Esophagus muscularis mucosa (tissue), 4 donors: ENCODE results near the gene PPL. TPM values are rescaled to one million over a fixed set of nuclear protein-coding genes. Genes with fewer than 3 reads are reported as not detected.
"Not testable (repeated sequence)": the region's sequence is repeated elsewhere in the genome, so short reads cannot be mapped to it uniquely, and the experiment has no call there.

Experiments used
- DNase-seq: peaks from one replicate; pipeline ENCODE4 v3.0.0-alpha.2; 2017; ENCODE audit errors: extremely low spot score
- H3K27ac ChIP-seq, 4 donors: fragments of 200-600 bp; sonication (generic); replicated peaks in 1 of 4; 1 replicate in 3 of 4; 2 replicates in 1 of 4; pipeline ENCODE4 v1.5.1; 2016 to 2019; ENCODE audit warnings: mild to moderate bottlenecking in 1 of 4
- H3K27me3 ChIP-seq, 4 donors: fragments of 200-600 bp; sonication (generic); one replicate each; pipeline versions ENCODE4 v1.5.1 to v1.6.0; 2016 to 2019
- H3K36me3 ChIP-seq, 4 donors: fragments of 200-600 bp; sonication (generic); one replicate each; pipeline ENCODE4 v1.5.1; 2016 to 2019
- H3K4me1 ChIP-seq, 4 donors: fragments of 200-600 bp; sonication (generic); one replicate each; pipeline ENCODE4 v1.5.1; 2016 to 2019
- H3K4me3 ChIP-seq, 4 donors: fragments of 200-600 bp; sonication (generic); 1 replicate in 2 of 4; 2 replicates in 2 of 4; pipeline ENCODE4 v1.5.1; 2016 to 2019; ENCODE audit warnings: mild to moderate bottlenecking in 4 of 4, moderate library complexity in 1 of 4
- H3K9me3 ChIP-seq, 4 donors: fragments of 200-600 bp; sonication (generic); 1 replicate in 3 of 4; 2 replicates in 1 of 4; pipeline ENCODE4 v1.5.1; 2016 to 2019
- CTCF ChIP-seq, 3 experiments: fragments of 200-600 bp in 2 of 3; fragments of 450-650 bp in 1 of 3; sonication (generic) in 2 of 3; IDR thresholded peaks; one replicate each; pipeline ENCODE4 v1.5.1; 2017 to 2019; ENCODE audit warnings: antibody characterized with exemption in 3 of 3, mild to moderate bottlenecking in 2 of 3, moderate library complexity in 1 of 3
- EP300 ChIP-seq: sonication (generic); formaldehyde crosslinking; IDR thresholded peaks from one replicate; pipeline ENCODE4 v1.6.1; 2017; ENCODE audit warnings: antibody characterized with exemption
- POLR2A ChIP-seq: fragments of 450-650 bp; IDR thresholded peaks from one replicate; pipeline ENCODE4 v1.6.1; 2017; ENCODE audit warnings: antibody characterized with exemption, moderate library complexity, mild to moderate bottlenecking, low read depth
- POLR2AphosphoS5 ChIP-seq, 2 donors: sonication (generic); formaldehyde crosslinking; IDR thresholded peaks; one replicate each; pipeline ENCODE4 v1.6.1; 2017; ENCODE audit warnings: antibody characterized with exemption in 2 of 2
- WGBS: methylation state at CpG from one replicate; pipeline ENCODE4 v1.1.5; 2018; 5-methylcytosine and 5-hydroxymethylcytosine counted together
- intact Hi-C: fragments of 100-400 bp; cut with DNase I; formaldehyde crosslinking; loops from one replicate; pipeline ENCODE4 v1.15.1; 2023
- total RNA-seq, 4 donors: library from RNA; depleted of rRNA; stranded (reverse); fragments of >200 nt; gene quantifications; one replicate each; pipeline versions ENCODE4 v1.1.0 to v1.2.1, GENCODE V29; 2016

PPL gene
- total RNA-seq, 4 donors from 2014 or later, result 36.3 to 78.4 (median 57.4) TPM

GRCh38 chr16:4898811-4899473 is 38.0 kb downstream of the PPL start:
- Histone ChIP-seq H3K27ac (no peak overlapping the region), H3K9me3 (peaks cover 0 to 8% (median 2%) of the 10 kb centered on the region in 4 donors), H3K4me1 (no peaks in the 10 kb centered on the region), H3K4me3 (no peak overlapping the region), H3K27me3 (peaks cover 0 to 3% (median 0%) of the 10 kb centered on the region in 4 donors), H3K36me3 (peaks cover 0 to 67% (median 15%) of the 10 kb centered on the region in 4 donors)
- intact Hi-C loops, result no loop called here
- WGBS, result 93% methylated on average over 25 of the region's 28 CpGs
- DNase-seq, result no peak
- no peak for TF ChIP-seq POLR2AphosphoS5 (IDR thresholded peaks at IDR 0.05)
- no peak for TF ChIP-seq CTCF (IDR thresholded peaks at IDR 0.05)
- no peak for TF ChIP-seq EP300
- no peak for TF ChIP-seq POLR2A

- WGBS, result 89% methylated on average over 5 of the region's 7 CpGs
- H3K27me3 ChIP-seq, result no peaks in the 10 kb centered on the region
- no peak for DNase-seq
- no peak overlapping the region for H3K27ac ChIP-seq
- TF ChIP-seq POLR2A, result no peak
- TF ChIP-seq CTCF (IDR thresholded peaks at IDR 0.05), result no peak
- no peak for TF ChIP-seq POLR2AphosphoS5 (IDR thresholded peaks at IDR 0.05)
- TF ChIP-seq EP300, result no peak
- H3K36me3 ChIP-seq, result peaks cover 0 to 71% (median 15%) of the 10 kb centered on the region in 4 donors
- peaks cover 9 to 12% (median 11%) of the 10 kb centered on the region in 4 donors for H3K4me1 ChIP-seq
- intact Hi-C loops, result no loop called here
- no peak overlapping the region for H3K4me3 ChIP-seq
- H3K9me3 ChIP-seq, result peaks cover 0 to 8% (median 2%) of the 10 kb centered on the region in 4 donors
Observed at GRCh38 chr16:4897328-4897727, 39.6 kb downstream of the PPL start.

GRCh38 chr16:4896761-4897160 is 40.2 kb downstream of the PPL start:
- H3K27me3 ChIP-seq, H3K27ac ChIP-seq, intact Hi-C loops, H3K9me3 ChIP-seq, DNase-seq, H3K4me3 ChIP-seq: not testable (repeated sequence)
- Histone ChIP-seq H3K36me3 (peaks cover 0 to 71% (median 17%) of the 10 kb centered on the region in 4 donors), H3K4me1 (peaks cover 10 to 17% (median 14%) of the 10 kb centered on the region in 4 donors)
- 93% methylated on average over 9 of the region's 9 CpGs for WGBS

- no peak overlapping the region for H3K27ac ChIP-seq
- peaks cover 0 to 8% (median 2%) of the 10 kb centered on the region in 4 donors for H3K9me3 ChIP-seq
- intact Hi-C loops, result no loop called here
- H3K4me1 ChIP-seq, result peaks cover 10 to 19% (median 14%) of the 10 kb centered on the region in 4 donors
- H3K4me3 ChIP-seq, result no peak overlapping the region
- TF ChIP-seq POLR2A (no peak), CTCF (IDR thresholded peaks at IDR 0.05) (no peak), POLR2AphosphoS5 (IDR thresholded peaks at IDR 0.05) (no peak), EP300 (no peak)
- no peak for DNase-seq
- peaks cover 0 to 80% (median 26%) of the 10 kb centered on the region in 4 donors for H3K36me3 ChIP-seq
- WGBS, result no CpG with 5 or more reads among the region's 13 CpGs
- no peaks in the 10 kb centered on the region for H3K27me3 ChIP-seq
Observed at GRCh38 chr16:4895366-4895765, 41.6 kb downstream of the PPL start.

- DNase-seq, result no peak
- WGBS, result 84% methylated on average over 7 of the region's 22 CpGs
- TF ChIP-seq POLR2AphosphoS5 (IDR thresholded peaks at IDR 0.05) (no peak), CTCF (IDR thresholded peaks at IDR 0.05) (no peak), EP300 (no peak), POLR2A (no peak)
- Histone ChIP-seq H3K36me3 (peaks cover 0 to 83% (median 33%) of the 10 kb centered on the region in 4 donors), H3K27ac (no peak overlapping the region), H3K4me1 (peaks cover 10 to 19% (median 14%) of the 10 kb centered on the region in 4 donors), H3K27me3 (no peaks in the 10 kb centered on the region), H3K9me3 (peaks cover 0 to 8% (median 2%) of the 10 kb centered on the region in 4 donors), H3K4me3 (no peak overlapping the region)
- intact Hi-C loops, result no loop called here
Observed at GRCh38 chr16:4894276-4895150, 42.4 kb downstream of the PPL start.
